Heart left ventricle (tissue), 16 donors: ENCODE results near the gene BICDL2. TPM values are rescaled to one million over a fixed set of nuclear protein-coding genes. Genes with fewer than 3 reads are reported as not detected.
A peak's percentile ranks its signal among the peaks of the same experiment; 100 is the strongest.

Source experiments
- ATAC-seq, 4 donors: fragments of 200-7000 bp; cut with Tn5 transposase; one replicate each; pipeline ENCODE4 v1.9.1; 2020 to 2022; ENCODE audit warnings: moderate library complexity in 4 of 4, mild to moderate bottlenecking in 3 of 4, moderate number of reproducible peaks in 1 of 4
- DNase-seq, 5 donors: peaks; one replicate each; pipeline ENCODE4 v3.0.0-alpha.2; 2020
- H3K27ac ChIP-seq, 12 donors: fragments of 200-600 bp; sonication (generic) in 4 of 12; one replicate each; pipeline versions ENCODE4 v1.5.0 to v1.8.0; 2016 to 2022; ENCODE audit warnings: mild to moderate bottlenecking in 2 of 12
- H3K27me3 ChIP-seq, 9 donors: fragments of 200-600 bp; sonication (generic) in 2 of 9; one replicate each; pipeline versions ENCODE4 v1.5.1 to v1.8.0; 2016 to 2022; ENCODE audit warnings: mild to moderate bottlenecking in 3 of 9
- H3K36me3 ChIP-seq, 9 donors: fragments of 200-600 bp; sonication (generic) in 2 of 9; one replicate each; pipeline versions ENCODE4 v1.5.0 to v1.8.0; 2018 to 2022; ENCODE audit warnings: mild to moderate bottlenecking in 2 of 9
- H3K4me1 ChIP-seq, 12 donors: fragments of 200-600 bp; sonication (generic) in 4 of 12; one replicate each; pipeline versions ENCODE4 v1.5.0 to v1.8.0; 2016 to 2022; ENCODE audit warnings: mild to moderate bottlenecking in 3 of 12
- H3K4me3 ChIP-seq, 12 donors: fragments of 200-600 bp; sonication (generic) in 4 of 12; one replicate each; pipeline versions ENCODE4 v1.5.0 to v1.8.0; 2017 to 2022; ENCODE audit warnings: mild to moderate bottlenecking in 9 of 12, moderate library complexity in 4 of 12
- H3K9me3 ChIP-seq, 12 donors: fragments of 200-600 bp; sonication (generic) in 4 of 12; one replicate each; pipeline versions ENCODE4 v1.5.0 to v1.8.0; 2016 to 2022; ENCODE audit warnings: mild to moderate bottlenecking in 1 of 12
- CTCF ChIP-seq, 12 donors: fragments of 200-600 bp; sonication (generic) in 4 of 12; IDR thresholded peaks; one replicate each; pipeline versions ENCODE4 v1.5.0 to v1.8.0; 2018 to 2022; ENCODE audit warnings: antibody characterized with exemption in 12 of 12, mild to moderate bottlenecking in 5 of 12
- POLR2A ChIP-seq, 2 donors: fragments of 450-650 bp; IDR thresholded peaks; one replicate each; pipeline ENCODE4 v1.6.1; 2017; ENCODE audit warnings: antibody characterized with exemption in 2 of 2, mild to moderate bottlenecking in 2 of 2, moderate library complexity in 2 of 2
- WGBS, 4 donors: extraction: QIAGEN DNeasy Blood & Tissue Kit in 2 of 4; methylation state at CpG; one replicate each; pipeline versions ENCODE4 v1.1.5 to v1.1.7; 2013 to 2018; 5-methylcytosine and 5-hydroxymethylcytosine counted together
- intact Hi-C, 10 donors: fragments of 100-400 bp; cut with DNase I; formaldehyde crosslinking; loops; one replicate each; pipeline versions ENCODE4 v1.11.1 to v1.14.2; 2022
- polyA plus RNA-seq, 2 donors: library from polyadenylated mRNA; stranded (reverse); fragments of 200-250 nt; gene quantifications; one replicate each; pipeline ENCODE4 v1.2.3, GENCODE V29; 2013
- total RNA-seq, 9 donors: library from RNA; depleted of rRNA in 2 of 9; stranded (reverse); fragments of >200 nt in 2 of 9; fragmentation: NEBNext Ultra II Directional in 3 of 9; extraction: Animal tissue kit (Norgen Biotek cat#: 25700) in 3 of 9; gene quantifications; one replicate each; pipeline versions ENCODE4 v1.1.0 to v1.2.4, GENCODE V29; 2016 to 2023
- donor health status: ischemic (EF 13 %, LVEDD 7.1; RV severe dilation, severe dysfunction).
- donor health status: healthy with polysubstance abuse.
- donor health status: DM: no; HTN: yes; CAD: no.
- donor health status: DM: no; HTN: no; CAD: no.
- donor health status: ischemic (EF 25% LVEDD 6.9; RV normal size, moderate dysfunction).
- donor health status: ischemic (EF 25% LVEDD 5.7; RV mildly dilated, moderate dysfunction).
- donor health status: healthy.
- donor health status: DM: yes; HTN: yes; CAD: no.
- donor health status: ischemic (EF 35%, LVEDD 5.7; RV mildly dilated, moderate dysfunction).
- donor health status: nonischemic (EF 11% LVEDD 7.7; RV severe dilation, severe dysfunction).
- donor health status: DM: yes; HTN: yes; CAD: no.
- donor health status: PGD.
- donor health status: ischemic (EF 29% LVEDD 5.4; RV normal size, mild dysfunction).
- donor health status: nonischemic (EF 23%, LVEDD 6.1; RV moderate dilation, normal function).

BICDL2 gene
- total and polyA plus RNA-seq, 11 donors, result 0.07 TPM; not detected in 10

GRCh38 chr16:3029491-3030221 is 7.1 kb downstream of the BICDL2 start:
- H3K27ac ChIP-seq, result no peak overlapping the region
- TF ChIP-seq POLR2A (IDR thresholded peaks at IDR 0.05) (no peak), CTCF (IDR thresholded peaks at IDR 0.05) (no peak)
- H3K9me3 ChIP-seq, result no peaks in the 10 kb centered on the region
- 10 to 34% (median 22%) methylated on average over 18 to 59 of the region's 59 CpGs for WGBS, 4 donors
- H3K4me3 ChIP-seq, result peak overlapping the region in 7 of 12 donors; percentile 2 to 44 (median 21)
- H3K27me3 ChIP-seq, result peaks cover 8 to 61% (median 37%) of the 10 kb centered on the region in 9 donors
- H3K4me1 ChIP-seq, result peaks cover 0 to 36% (median 14%) of the 10 kb centered on the region in 12 donors
- ATAC-seq (peak in 1 of 4 donors; percentile 8), DNase-seq (peak in 1 of 5 donors; percentile 77)
- intact Hi-C loops, result loop anchor here in 1 of 10 donors (5.0 kb wide), 1 partner anchor 138 kb away; no protein-coding TSS in a partner anchor
- peaks cover 0 to 23% (median 19%) of the 10 kb centered on the region in 9 donors for H3K36me3 ChIP-seq

- intact Hi-C loops, result no loop called here
- H3K36me3 ChIP-seq, result peaks cover 0 to 23% (median 19%) of the 10 kb centered on the region in 9 donors
- H3K4me1 ChIP-seq, result peaks cover 0 to 41% (median 18%) of the 10 kb centered on the region in 12 donors
- WGBS, 4 donors, result 25 to 50% (median 33%) methylated on average over 6 to 15 of the region's 15 CpGs
- H3K27me3 ChIP-seq, result peaks cover 7 to 54% (median 29%) of the 10 kb centered on the region in 9 donors
- no peak for DNase-seq
- no peak for ATAC-seq
- H3K27ac ChIP-seq, result no peak overlapping the region
- H3K4me3 ChIP-seq, result peak overlapping the region in 1 of 12 donors; percentile 2
- TF ChIP-seq CTCF (IDR thresholded peaks at IDR 0.05), result no peak
- TF ChIP-seq POLR2A (IDR thresholded peaks at IDR 0.05), result no peak
- H3K9me3 ChIP-seq, result no peaks in the 10 kb centered on the region
Measured at GRCh38 chr16:3028716-3029319, 7.9 kb downstream of the BICDL2 start.

- intact Hi-C loops, result no loop called here
- Histone ChIP-seq H3K27ac (no peak overlapping the region), H3K36me3 (peaks cover 0 to 23% (median 19%) of the 10 kb centered on the region in 9 donors), H3K4me3 (peak overlapping the region in 2 of 12 donors; percentile 2 to 26), H3K4me1 (peaks cover 0 to 48% (median 23%) of the 10 kb centered on the region in 12 donors), H3K9me3 (no peaks in the 10 kb centered on the region), H3K27me3 (peaks cover 6 to 48% (median 29%) of the 10 kb centered on the region in 9 donors)
- DNase-seq (peak; percentile 64 to 91 (median 83)), ATAC-seq (peak in 3 of 4 donors; percentile 32 to 34 (median 34))
- 20 to 43% (median 25%) methylated on average over 6 to 58 of the region's 58 CpGs for WGBS, 4 donors
- no peak for TF ChIP-seq POLR2A (IDR thresholded peaks at IDR 0.05)
- TF ChIP-seq CTCF (IDR thresholded peaks at IDR 0.05), result peak; percentile 55 to 77 (median 64)
Measured at GRCh38 chr16:3027983-3028715, 8.6 kb downstream of the BICDL2 start.

- ATAC-seq, result no peak
- H3K9me3 ChIP-seq, result no peaks in the 10 kb centered on the region
- H3K27ac ChIP-seq, result no peak overlapping the region
- DNase-seq, result no peak
- peaks cover 4 to 55% (median 30%) of the 10 kb centered on the region in 12 donors for H3K4me1 ChIP-seq
- peaks cover 4 to 41% (median 26%) of the 10 kb centered on the region in 9 donors for H3K27me3 ChIP-seq
- no peak for TF ChIP-seq CTCF (IDR thresholded peaks at IDR 0.05)
- no peak for TF ChIP-seq POLR2A (IDR thresholded peaks at IDR 0.05)
- 93 to 94% (median 94%) methylated on average over 8 of the region's 8 CpGs for WGBS, 4 donors
- intact Hi-C loops, result no loop called here
- H3K4me3 ChIP-seq, result no peak overlapping the region
- H3K36me3 ChIP-seq, result peaks cover 0 to 23% (median 19%) of the 10 kb centered on the region in 9 donors
Measured at GRCh38 chr16:3027489-3027795, 9.3 kb downstream of the BICDL2 start.
